Retinal pigment epithelial cell (primary cell): ENCODE data around the gene PACS1.

Source experiments
- DNase-seq: peaks from one replicate; pipeline ENCODE4 v3.0.0-alpha.2; 2010; ENCODE audit warnings: low read depth
- H3K4me3 ChIP-seq: 2 replicates; pipeline ENCODE4 v1.5.1; 2011; ENCODE audit warnings: mild to moderate bottlenecking, low read length, control low read depth, moderate library complexity
- CTCF ChIP-seq: conservative IDR thresholded peaks from 2 replicates; pipeline ENCODE4 v1.5.1; 2011; ENCODE audit warnings: low read depth, low read length, control low read depth, inconsistent platforms

PACS1 gene

GRCh38 chr11:66219846-66220565 is 149.9 kb downstream of the PACS1 start:
- DNase-seq = no peak
- no peak for TF ChIP-seq CTCF
- no peak overlapping the region for H3K4me3 ChIP-seq

DNA sequence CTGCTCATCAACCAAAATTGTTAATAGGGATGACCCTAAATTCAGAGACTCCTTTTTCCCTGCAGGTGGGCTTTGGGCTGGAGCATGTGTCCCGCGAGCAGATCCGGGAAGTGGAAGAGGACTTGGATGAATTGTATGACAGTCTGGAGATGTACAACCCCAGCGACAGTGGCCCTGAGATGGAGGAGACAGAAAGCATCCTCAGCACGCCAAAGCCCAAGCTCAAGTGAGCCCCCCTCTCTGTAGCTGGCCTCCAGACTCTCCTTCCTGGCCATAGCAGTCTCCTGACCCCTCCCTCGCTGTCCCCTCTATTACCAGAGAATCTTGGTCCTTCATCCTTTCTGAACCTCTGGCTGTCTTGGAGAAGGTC is 150.5 kb downstream of the PACS1 start:
- no peak overlapping the region for H3K4me3 ChIP-seq
- no peak for TF ChIP-seq CTCF
- no peak for DNase-seq

- TF ChIP-seq CTCF = no peak
- H3K4me3 ChIP-seq = no peak overlapping the region
- DNase-seq = no peak
These were observed 150.9 kb downstream of the PACS1 start for GRCh38 chr11:66221012-66221411.

- no peak for DNase-seq
- H3K4me3 ChIP-seq = no peak overlapping the region
- no peak for TF ChIP-seq CTCF
These were observed 151.7 kb downstream of the PACS1 start for GRCh38 chr11:66221726-66222236.

GRCh38 chr11:66222358-66223149 is 152.5 kb downstream of the PACS1 start:
- peak; percentile 100 for TF ChIP-seq CTCF
- H3K4me3 ChIP-seq = no peak overlapping the region

DNA sequence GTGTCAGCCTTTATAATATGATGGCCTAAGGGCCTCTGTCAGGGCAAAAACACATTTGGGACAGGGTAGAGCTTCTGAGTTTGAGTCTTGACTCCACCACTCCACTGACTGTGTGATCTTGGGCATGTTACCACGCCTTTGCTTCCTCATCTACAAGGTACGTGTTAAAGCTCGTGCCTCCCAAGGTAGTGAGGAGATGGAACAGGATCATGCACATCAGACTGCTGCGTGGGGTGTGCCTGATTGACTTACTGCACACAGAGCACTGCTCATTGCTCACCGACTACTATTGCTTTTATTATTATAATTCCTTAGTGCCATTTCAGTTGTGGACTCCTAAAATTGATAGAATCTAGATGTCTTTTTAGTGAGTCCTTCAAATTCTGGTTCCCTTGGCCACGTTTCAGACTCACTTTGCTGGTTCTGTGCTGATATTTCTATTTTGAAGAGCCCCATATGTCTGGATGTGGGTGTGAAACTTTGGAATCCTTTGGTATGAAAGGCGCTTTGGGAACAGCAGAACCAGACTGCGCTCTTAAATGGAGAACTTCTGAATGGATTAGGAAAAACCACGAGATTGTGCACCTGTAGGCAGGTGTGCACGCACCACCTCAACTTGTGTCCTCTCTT is 154.3 kb downstream of the PACS1 start:
- no peak for TF ChIP-seq CTCF
- DNase-seq = no peak
- H3K4me3 ChIP-seq = no peak overlapping the region

More at GRCh38 chr11:66222358-66223149, 152.5 kb downstream of the PACS1 start:
- peak; percentile 62 for DNase-seq
